H1 (cell line): ENCODE data around the gene AFG1L. TPM values are rescaled to one million over a fixed set of nuclear protein-coding genes. Genes with fewer than 3 reads are reported as not detected.

Experiments used
- CTCF ChIA-PET: fragments of 300-600 bp; sonication (Branson Sonifier 250); formaldehyde crosslinking; loops from one replicate; lab custom pipeline; 2021; ENCODE audit not compliant: partially characterized antibody; lab: Charles Lee
- POLR2A ChIA-PET: fragments of 300-600 bp; sonication (Branson Sonifier 250); formaldehyde crosslinking; loops from one replicate; lab custom pipeline; 2021; ENCODE audit warnings: inconsistent platforms; ENCODE audit not compliant: partially characterized antibody; lab: Charles Lee
- DNase-seq, 2 experiments: peaks; one replicate each; pipeline versions ENCODE4 v3.0.0 to v3.0.0-alpha.2; 2010 to 2022; ENCODE audit warnings: low spot score in 2 of 2, low read depth in 1 of 2, mixed read lengths in 1 of 2
- FAIRE-seq: peaks from 2 replicates; lab custom pipeline; 2011; peaks lifted over from hg19 to GRCh38; lab: Jason Lieb, UNC
- H2AFZ ChIP-seq: 2 replicates; pipeline ENCODE4 v1.8.1; 2012; ENCODE audit warnings: low read length, inconsistent platforms
- H2AK5ac ChIP-seq: 2 replicates; pipeline ENCODE4 v1.6.1; 2013; ENCODE audit warnings: low read depth, low read length
- H2BK120ac ChIP-seq: replicated peaks from 2 replicates; pipeline ENCODE3; 2013; ENCODE audit warnings: low read depth, low read length, inconsistent platforms
- H2BK12ac ChIP-seq: 2 replicates; pipeline ENCODE4 v1.6.1; 2013; ENCODE audit warnings: low read depth, low read length
- H2BK15ac ChIP-seq: 2 replicates; pipeline ENCODE4 v1.6.1; 2013; ENCODE audit warnings: low read length
- H2BK20ac ChIP-seq: 2 replicates; pipeline ENCODE4 v1.6.1; 2013; ENCODE audit warnings: low read length
- H2BK5ac ChIP-seq: 2 replicates; pipeline ENCODE4 v1.6.1; 2013; ENCODE audit warnings: low read depth, low read length
- H3K14ac ChIP-seq: 2 replicates; pipeline ENCODE4 v1.6.1; 2013; ENCODE audit warnings: inconsistent platforms; ENCODE audit not compliant: insufficient read length
- H3K18ac ChIP-seq: 2 replicates; pipeline ENCODE4 v1.6.1; 2013; ENCODE audit warnings: low read length; ENCODE audit errors: extremely low read depth
- H3K23ac ChIP-seq: 2 replicates; pipeline ENCODE4 v1.6.1; 2013; ENCODE audit warnings: inconsistent platforms; ENCODE audit not compliant: insufficient read length
- H3K23me2 ChIP-seq: 2 replicates; pipeline ENCODE4 v1.6.1; 2013; ENCODE audit warnings: low read depth, low read length
- H3K27ac ChIP-seq: 2 replicates; pipeline ENCODE4 v1.6.1; 2011; ENCODE audit warnings: low read depth, low read length, inconsistent platforms
- H3K27me3 ChIP-seq, 4 experiments: replicated peaks in 1 of 4; 1 replicate in 1 of 4; 2 replicates in 3 of 4; pipeline versions ENCODE4 v1.6.1 to v1.8.1; 2011 to 2013; ENCODE audit warnings: low read length in 3 of 4, mild to moderate bottlenecking in 3 of 4, inconsistent platforms in 2 of 4, mixed read lengths in 2 of 4, moderate library complexity in 1 of 4; ENCODE audit not compliant: control insufficient read depth in 3 of 4, insufficient read depth in 3 of 4; ENCODE audit errors: extremely low read depth in 1 of 4
- H3K36me3 ChIP-seq, 4 experiments: 2 replicates each; pipeline versions ENCODE4 v1.6.1 to v1.8.1; 2011 to 2013; ENCODE audit warnings: mild to moderate bottlenecking in 4 of 4, low read length in 3 of 4, moderate library complexity in 2 of 4, control low read depth in 1 of 4, inconsistent platforms in 1 of 4; ENCODE audit not compliant: insufficient read depth in 4 of 4, control insufficient read depth in 2 of 4
- H3K4ac ChIP-seq: replicated peaks from 2 replicates; pipeline ENCODE3; 2013; ENCODE audit warnings: low read length, low read depth, mixed read lengths, inconsistent platforms; ENCODE audit not compliant: insufficient read length
- H3K4me1 ChIP-seq, 4 experiments: replicated peaks in 1 of 4; 1 replicate in 1 of 4; 2 replicates in 3 of 4; pipeline versions ENCODE4 v1.6.1 to v1.8.1; 2011 to 2013; ENCODE audit warnings: low read length in 3 of 4, inconsistent platforms in 2 of 4, mixed read lengths in 1 of 4; ENCODE audit not compliant: insufficient read depth in 4 of 4, control insufficient read depth in 3 of 4
- H3K4me2 ChIP-seq, 2 experiments: 2 replicates each; pipeline versions ENCODE4 v1.6.1 to v1.8.1; 2011 to 2013; ENCODE audit warnings: low read depth in 2 of 2, low read length in 2 of 2, control low read depth in 1 of 2, inconsistent platforms in 1 of 2, mild to moderate bottlenecking in 1 of 2; ENCODE audit not compliant: insufficient read depth in 1 of 2
- H3K4me3 ChIP-seq, 4 experiments: fragments of 200-600, 300-600 bp in 1 of 4; sonication (generic), shearing (Covaris generic), sonication (Bioruptor Twin) in 1 of 4; 2 replicates each; pipeline versions ENCODE4 v1.5.1 to v1.8.1; 2011 to 2016; ENCODE audit warnings: low read length in 4 of 4, low read depth in 3 of 4, control low read depth in 2 of 4, inconsistent platforms in 2 of 4, mild to moderate bottlenecking in 2 of 4, mixed read lengths in 1 of 4, moderate library complexity in 1 of 4; ENCODE audit not compliant: insufficient read depth in 2 of 4; ENCODE audit errors: extremely low read depth in 1 of 4
- H3K56ac ChIP-seq: replicated peaks from 2 replicates; pipeline ENCODE3; 2013; ENCODE audit warnings: low read depth, mild to moderate bottlenecking, mixed read lengths, low read length, inconsistent platforms; ENCODE audit not compliant: insufficient read length
- H3K79me1 ChIP-seq: 2 replicates; pipeline ENCODE4 v1.6.1; 2013; ENCODE audit warnings: low read depth, low read length, control low read depth
- H3K79me2 ChIP-seq, 2 experiments: 2 replicates each; pipeline versions ENCODE4 v1.6.1 to v1.8.1; 2012 to 2013; ENCODE audit warnings: low read length in 2 of 2, mild to moderate bottlenecking in 2 of 2, inconsistent platforms in 1 of 2; ENCODE audit not compliant: insufficient read depth in 2 of 2, control insufficient read depth in 1 of 2
- H3K9ac ChIP-seq, 4 experiments: replicated peaks in 1 of 4; 1 replicate in 1 of 4; 2 replicates in 3 of 4; pipeline versions ENCODE4 v1.6.1 to v1.8.1; 2011 to 2013; ENCODE audit warnings: low read depth in 3 of 4, low read length in 3 of 4, control low read depth in 2 of 4, mild to moderate bottlenecking in 2 of 4, moderate library complexity in 2 of 4, inconsistent platforms in 1 of 4; ENCODE audit errors: extremely low read depth in 1 of 4
- H3K9me3 ChIP-seq, 2 experiments: 2 replicates each; pipeline versions ENCODE4 v1.6.1 to v1.8.1; 2012 to 2013; ENCODE audit warnings: mild to moderate bottlenecking in 2 of 2, moderate library complexity in 2 of 2, control low read depth in 1 of 2, inconsistent platforms in 1 of 2, low read depth in 1 of 2, low read length in 1 of 2, mixed read lengths in 1 of 2; ENCODE audit not compliant: insufficient read depth in 2 of 2
- H4K20me1 ChIP-seq, 2 experiments: replicated peaks in 1 of 2; 2 replicates each; pipeline versions ENCODE3 to v1.8.1; 2011 to 2013; ENCODE audit warnings: inconsistent platforms in 2 of 2, low read length in 2 of 2, mild to moderate bottlenecking in 1 of 2; ENCODE audit not compliant: insufficient read depth in 2 of 2, control insufficient read depth in 1 of 2
- H4K5ac ChIP-seq: 2 replicates; pipeline ENCODE4 v1.6.1; 2013; ENCODE audit warnings: low read length, low read depth, mixed read lengths, inconsistent platforms; ENCODE audit not compliant: insufficient read length
- H4K8ac ChIP-seq: 2 replicates; pipeline ENCODE4 v1.8.0; 2013; ENCODE audit warnings: mild to moderate bottlenecking, moderate library complexity, low read length, inconsistent platforms; ENCODE audit not compliant: insufficient read depth; ENCODE audit errors: extremely low read depth
- H4K91ac ChIP-seq: replicated peaks from 2 replicates; pipeline ENCODE3; 2013; ENCODE audit warnings: low read length, mixed read lengths, inconsistent platforms; ENCODE audit not compliant: insufficient read length
- RNF2 ChIP-seq: fragments of 200-900, 300-1000 bp; sonication (generic); IDR thresholded peaks from 2 replicates; pipeline ENCODE4 v1.7.1; 2016; ENCODE audit warnings: borderline replicate concordance, low read depth, mild to moderate bottlenecking, antibody characterized with exemption, low read length; ENCODE audit not compliant: poor library complexity, severe bottlenecking; ENCODE audit errors: missing control alignments
- WGBS, 2 experiments: shearing (Covaris generic) in 1 of 2; methylation state at CpG; one replicate each; pipeline versions ENCODE4 v1.1.6 to v1.1.7; 2013 to 2015; ENCODE audit warnings: low lambda C conversion rate in 2 of 2, mixed read lengths in 2 of 2, inconsistent platforms in 1 of 2, low coverage in 1 of 2, missing lambda C conversion rate in 1 of 2; ENCODE audit not compliant: insufficient replicate concordance in 2 of 2, insufficient coverage in 1 of 2, insufficient read length in 1 of 2; ENCODE audit errors: extremely low coverage in 1 of 2, missing lambda C conversion rate in 1 of 2; 5-methylcytosine and 5-hydroxymethylcytosine counted together
- polyA plus RNA-seq, 7 experiments: library from polyadenylated mRNA; depleted of rRNA in 3 of 7; stranded (reverse) in 5 of 7; unstranded in 2 of 7; fragments of >200 nt in 5 of 7; fragments of 200-250 nt in 2 of 7; gene quantifications; 1 replicate in 5 of 7; 2 replicates in 1 of 7; 4 replicates in 1 of 7; pipeline versions ENCODE4 v1.2.1 to v1.2.3, GENCODE V29; 2011 to 2013; ENCODE audit warnings: missing spikeins in 2 of 7, mixed read lengths in 2 of 7
- total RNA-seq: library from RNA; stranded (reverse); fragmentation: NEBNext Ultra II Directional; extraction: Animal tissue kit (Norgen Biotek cat#: 25700); gene quantifications from 2 replicates; pipeline ENCODE4 v1.2.1, GENCODE V29; 2021

Gene AFG1L
- total and polyA plus RNA-seq, 2 of the 8 experiments (the other 6 are each of a cell fraction or from before 2014, with no cell fraction given) = 0.98 to 5.7 TPM

DNA sequence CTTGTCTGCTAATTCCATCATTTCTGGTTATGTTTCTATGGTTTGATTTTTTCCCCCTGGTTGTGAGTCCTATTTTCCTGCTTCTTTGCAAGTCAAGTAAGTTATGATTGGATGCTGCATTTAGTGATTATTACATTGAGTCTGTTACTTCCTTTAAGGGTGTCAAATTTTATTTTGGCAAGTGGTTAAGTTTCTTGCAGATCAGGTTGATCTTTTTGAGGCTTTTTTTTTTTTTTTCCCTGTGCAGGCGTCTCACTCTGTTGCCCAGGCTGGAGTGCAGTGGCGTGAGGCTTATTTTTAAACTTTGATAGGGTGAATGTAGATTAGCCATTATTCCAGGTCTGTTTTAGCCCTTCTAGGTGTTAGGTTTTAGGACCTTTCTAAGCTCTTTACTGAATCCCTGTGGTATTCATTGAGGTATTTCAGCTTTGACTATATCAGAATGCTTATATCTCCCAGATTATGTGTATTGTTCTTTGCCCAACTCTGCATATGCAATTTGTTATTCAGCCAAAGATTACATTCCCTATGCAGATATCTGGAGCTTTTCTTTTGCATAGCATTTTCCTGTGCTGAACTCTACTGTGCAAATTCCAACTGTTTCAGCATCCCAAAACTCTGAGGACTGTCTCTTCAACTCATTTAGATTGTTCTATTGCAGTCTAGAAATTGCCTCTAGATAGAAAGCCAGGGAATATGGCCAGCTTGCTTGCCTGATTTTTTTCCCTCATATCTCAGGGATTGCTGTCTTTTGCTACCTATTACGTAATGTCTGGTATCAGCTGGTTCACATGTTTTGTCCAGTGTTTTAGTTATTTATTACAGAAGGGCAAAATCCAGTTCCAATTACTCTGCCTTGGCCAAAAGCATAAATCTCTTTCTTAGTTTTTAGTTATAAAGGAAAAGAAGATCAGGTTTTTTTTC is 113.3 kb downstream of the AFG1L start:
- Histone ChIP-seq H3K9me3 (no peaks in the 10 kb centered on the region; a peak in 1 of 4 replicates), H3K36me3 (no peaks in the 10 kb centered on the region), H3K9ac (no peak overlapping the region), H3K4me1 (no peaks in the 10 kb centered on the region), H2BK20ac (no peak overlapping the region)
- TF ChIP-seq RNF2 = no peak
- TF ChIP-seq, all 59 proteins: peak for 0
- H2BK5ac ChIP-seq = no peak overlapping the region
- no peak overlapping the region for H4K8ac ChIP-seq
- ChIA-PET POLR2A (interaction anchor here (0.7 kb wide), 2 partner anchors 46 to 186 kb away, joined by 3 to 4 read pairs; no protein-coding TSS in a partner anchor), CTCF (interaction anchor here (0.6 to 1.3 kb wide), 7 partner anchors 15 to 1289 kb away, joined by 3 to 4 read pairs (median 3); no protein-coding TSS in a partner anchor)
- no peaks in the 10 kb centered on the region for H3K23me2 ChIP-seq
- DNase-seq (no peak), FAIRE-seq (no peak)
- no peak overlapping the region for H2BK120ac ChIP-seq
- H3K4me3 ChIP-seq = no peak overlapping the region
- H2BK12ac ChIP-seq = no peak overlapping the region
- no peak overlapping the region for H3K14ac ChIP-seq
- no peak overlapping the region for H2AFZ ChIP-seq
- no peaks in the 10 kb centered on the region for H4K20me1 ChIP-seq
- no peak overlapping the region for H2BK15ac ChIP-seq
- H3K27me3 ChIP-seq = no peaks in the 10 kb centered on the region
- 84% methylated on average over 3 of the region's 3 CpGs; no CpG with 5 or more reads in 1 of the 2 experiments for WGBS, 2 experiments
- no peak overlapping the region for H3K56ac ChIP-seq
- H4K91ac ChIP-seq = no peak overlapping the region
- no peak overlapping the region for H3K4me2 ChIP-seq
- no peak overlapping the region for H2AK5ac ChIP-seq
- no peak overlapping the region for H3K4ac ChIP-seq
- no peaks in the 10 kb centered on the region for H3K79me1 ChIP-seq
- H3K18ac ChIP-seq = no peak overlapping the region
- H3K79me2 ChIP-seq = no peaks in the 10 kb centered on the region
- no peak overlapping the region for H3K27ac ChIP-seq
- no peak overlapping the region for H4K5ac ChIP-seq
- no peak overlapping the region for H3K23ac ChIP-seq
